SU-DHL-6 (cell line): ENCODE measurements around the gene SLC27A1.

Source experiments
- CTCF ChIP-seq: fragments of 200-600 bp; sonication (generic); IDR thresholded peaks from one replicate; pipeline ENCODE4 v1.5.1; 2017; ENCODE audit warnings: antibody characterized with exemption, mild to moderate bottlenecking, low read length, moderate library complexity; ENCODE audit not compliant: insufficient read depth, poor library complexity, severe bottlenecking
- EZH2phosphoT487 ChIP-seq: fragments of 200-600 bp; sonication (generic), shearing (Covaris generic); conservative IDR thresholded peaks from 2 replicates; pipeline ENCODE4 v1.6.1; 2018; ENCODE audit warnings: mild to moderate bottlenecking, antibody characterized with exemption, low read length, moderate library complexity, mixed read lengths

GRCh38 chr19:17542042-17542441 lies 71.7 kb downstream of the SLC27A1 start:
- no peak for TF ChIP-seq CTCF
- TF ChIP-seq EZH2phosphoT487: no peak
